Gastroesophageal sphincter (tissue), 4 donors: ENCODE measurements around the gene TPP1. TPM values are rescaled to one million over a fixed set of nuclear protein-coding genes. Genes with fewer than 3 reads are reported as not detected.
A peak's percentile ranks its signal among the peaks of the same experiment; 100 is the strongest.

Experiments used
- ATAC-seq: fragments of 150-250 bp; one replicate; pipeline ENCODE4 v1.9.1; 2016; ENCODE audit warnings: mild to moderate bottlenecking, moderate library complexity
- H3K27ac ChIP-seq, 4 donors: fragments of 200-600 bp; sonication (generic) in 3 of 4; 1 replicate in 3 of 4; 2 replicates in 1 of 4; pipeline ENCODE4 v1.5.1; 2016 to 2019
- H3K27me3 ChIP-seq: fragments of 200-600 bp; sonication (generic); one replicate; pipeline ENCODE4 v1.5.1; 2019
- H3K36me3 ChIP-seq, 2 donors: fragments of 200-600 bp; sonication (generic); one replicate each; pipeline ENCODE4 v1.5.1; 2019; ENCODE audit warnings: control low read depth in 1 of 2
- H3K4me1 ChIP-seq, 3 donors: fragments of 200-600 bp; sonication (generic); 1 replicate in 2 of 3; 2 replicates in 1 of 3; pipeline ENCODE4 v1.5.1; 2016 to 2019; ENCODE audit warnings: control low read depth in 2 of 3
- H3K4me3 ChIP-seq, 2 donors: fragments of 200-600 bp; sonication (generic); one replicate each; pipeline ENCODE4 v1.5.1; 2019; ENCODE audit warnings: mild to moderate bottlenecking in 1 of 2, moderate library complexity in 1 of 2
- H3K9me3 ChIP-seq, 3 donors: fragments of 200-600 bp; sonication (generic); one replicate each; pipeline ENCODE4 v1.5.1; 2017 to 2019; ENCODE audit warnings: control low read depth in 2 of 3
- CTCF ChIP-seq, 4 experiments: fragments of 200-600 bp in 2 of 4; fragments of 450-650 bp in 2 of 4; sonication (generic) in 1 of 4; IDR thresholded peaks; one replicate each; pipeline ENCODE4 v1.5.1; 2017 to 2019; ENCODE audit warnings: antibody characterized with exemption in 4 of 4, mild to moderate bottlenecking in 2 of 4, moderate library complexity in 2 of 4
- EP300 ChIP-seq: sonication (generic); formaldehyde crosslinking; IDR thresholded peaks from one replicate; pipeline ENCODE4 v1.6.1; 2017; ENCODE audit warnings: antibody characterized with exemption, mild to moderate bottlenecking
- POLR2A ChIP-seq, 2 donors: fragments of 450-650 bp; IDR thresholded peaks; one replicate each; pipeline ENCODE4 v1.6.1; 2017; ENCODE audit warnings: antibody characterized with exemption in 2 of 2, mild to moderate bottlenecking in 2 of 2, moderate library complexity in 1 of 2
- POLR2AphosphoS5 ChIP-seq: sonication (generic); formaldehyde crosslinking; IDR thresholded peaks from one replicate; pipeline ENCODE4 v1.6.1; 2017; ENCODE audit warnings: antibody characterized with exemption
- WGBS, 2 donors: methylation state at CpG; one replicate each; pipeline ENCODE4 v1.1.5; 2018; ENCODE audit warnings: low coverage in 1 of 2; 5-methylcytosine and 5-hydroxymethylcytosine counted together
- total RNA-seq, 4 donors: library from RNA; depleted of rRNA; stranded (reverse); fragments of >200 nt; gene quantifications; one replicate each; pipeline ENCODE4 v1.1.0, GENCODE V29; 2016

TPP1 gene
- total RNA-seq, 4 donors from 2014 or later = 67.6 to 84.4 (median 76.9) TPM

- H3K4me3 ChIP-seq = no peak overlapping the region
- H3K9me3 ChIP-seq = no peaks in the 10 kb centered on the region
- H3K36me3 ChIP-seq = peaks cover 0 to 7% of the 10 kb centered on the region in 2 donors
- peak overlapping the region in 2 of 4 donors; percentile 70 to 81 for H3K27ac ChIP-seq
- ATAC-seq = no peak
- H3K4me1 ChIP-seq = peaks cover 0 to 63% (median 27%) of the 10 kb centered on the region in 3 donors
- no peaks in the 10 kb centered on the region for H3K27me3 ChIP-seq
- TF ChIP-seq EP300 = no peak
- TF ChIP-seq POLR2A (IDR thresholded peaks at IDR 0.05) = no peak
- no peak for TF ChIP-seq CTCF (IDR thresholded peaks at IDR 0.05)
- no peak for TF ChIP-seq POLR2AphosphoS5
- 21 to 40% methylated on average over 1 of the region's 1 CpG for WGBS, 2 donors
Measured at GRCh38 chr11:6648501-6648900, 29.3 kb upstream of the TPP1 start.

GRCh38 chr11:6647836-6648235, 28.6 kb upstream of the TPP1 start:
- peaks cover 0 to 7% of the 10 kb centered on the region in 2 donors for H3K36me3 ChIP-seq
- no peak for ATAC-seq
- H3K9me3 ChIP-seq = no peaks in the 10 kb centered on the region
- H3K27ac ChIP-seq = peak overlapping the region in 3 of 4 donors; percentile 70 to 81 (median 77)
- TF ChIP-seq EP300 = no peak
- no peak for TF ChIP-seq POLR2A (IDR thresholded peaks at IDR 0.05)
- TF ChIP-seq POLR2AphosphoS5 = no peak
- no peak for TF ChIP-seq CTCF (IDR thresholded peaks at IDR 0.05)
- H3K4me3 ChIP-seq = no peak overlapping the region
- peaks cover 0 to 56% (median 27%) of the 10 kb centered on the region in 3 donors for H3K4me1 ChIP-seq
- 86 to 90% methylated on average over 1 to 2 of the region's 2 CpGs for WGBS, 2 donors
- H3K27me3 ChIP-seq = no peaks in the 10 kb centered on the region

- TF ChIP-seq POLR2AphosphoS5 (no peak), POLR2A (IDR thresholded peaks at IDR 0.05) (no peak), EP300 (no peak), CTCF (IDR thresholded peaks at IDR 0.05) (no peak)
- ATAC-seq = peak; percentile 39
- H3K9me3 ChIP-seq = no peaks in the 10 kb centered on the region
- 17 to 21% methylated on average over 5 to 9 of the region's 9 CpGs for WGBS, 2 donors
- peak overlapping the region in 3 of 4 donors; percentile 70 to 81 (median 77) for H3K27ac ChIP-seq
- H3K27me3 ChIP-seq = no peaks in the 10 kb centered on the region
- H3K4me1 ChIP-seq = peaks cover 0 to 50% (median 27%) of the 10 kb centered on the region in 3 donors
- H3K36me3 ChIP-seq = peaks cover 0 to 7% of the 10 kb centered on the region in 2 donors
- no peak overlapping the region for H3K4me3 ChIP-seq
Measured at GRCh38 chr11:6646918-6647679, 27.9 kb upstream of the TPP1 start.

- H3K4me1 ChIP-seq = peaks cover 0 to 55% (median 27%) of the 10 kb centered on the region in 3 donors
- H3K9me3 ChIP-seq = no peaks in the 10 kb centered on the region
- peak; percentile 67 for ATAC-seq
- WGBS, 2 donors = 24% methylated on average over 2 of the region's 3 CpGs; no CpG with 5 or more reads in 1 of the 2 donors
- no peak for TF ChIP-seq CTCF (IDR thresholded peaks at IDR 0.05)
- TF ChIP-seq POLR2AphosphoS5 = no peak
- TF ChIP-seq POLR2A (IDR thresholded peaks at IDR 0.05) = no peak
- no peak for TF ChIP-seq EP300
- H3K36me3 ChIP-seq = peaks cover 0 to 7% of the 10 kb centered on the region in 2 donors
- peak overlapping the region in 3 of 4 donors; percentile 70 to 81 (median 77) for H3K27ac ChIP-seq
- H3K27me3 ChIP-seq = no peaks in the 10 kb centered on the region
- H3K4me3 ChIP-seq = no peak overlapping the region
Measured at GRCh38 chr11:6646576-6646917, 27.3 kb upstream of the TPP1 start.

GRCh38 chr11:6646071-6646470, 26.8 kb upstream of the TPP1 start:
- H3K36me3 ChIP-seq = peaks cover 0 to 11% of the 10 kb centered on the region in 2 donors
- no peaks in the 10 kb centered on the region for H3K9me3 ChIP-seq
- WGBS, 2 donors = 45 to 49% methylated on average over 6 to 12 of the region's 12 CpGs
- H3K27ac ChIP-seq = peak overlapping the region in 3 of 4 donors; percentile 70 to 81 (median 77)
- TF ChIP-seq EP300 = no peak
- TF ChIP-seq POLR2AphosphoS5 = no peak
- TF ChIP-seq CTCF (IDR thresholded peaks at IDR 0.05) = no peak
- no peak for TF ChIP-seq POLR2A (IDR thresholded peaks at IDR 0.05)
- peak; percentile 58 for ATAC-seq
- H3K4me3 ChIP-seq = no peak overlapping the region
- no peaks in the 10 kb centered on the region for H3K27me3 ChIP-seq
- peaks cover 0 to 55% (median 27%) of the 10 kb centered on the region in 3 donors for H3K4me1 ChIP-seq
